NCI-H2029 (cell line): ENCODE results near the gene MX1.

ENCODE experiments used
- DNase-seq: peaks from one replicate; lab custom pipeline; 2025; lab: John Stamatoyannopoulos, UW

MX1 gene

GRCh38 chr21:41460578-41461527 is 34.8 kb downstream of the MX1 start:
- peak; percentile 37 for DNase-seq

GRCh38 chr21:41465176-41465781 is 39.2 kb downstream of the MX1 start:
- no peak for DNase-seq

GRCh38 chr21:41466024-41466820 is 40.2 kb downstream of the MX1 start:
- DNase-seq, result no peak

GRCh38 chr21:41470054-41470453 is 44.0 kb downstream of the MX1 start:
- no peak for DNase-seq

- DNase-seq, result no peak
These were observed 46.9 kb downstream of the MX1 start for GRCh38 chr21:41472753-41473548.

GRCh38 chr21:41475714-41476420 is 49.8 kb downstream of the MX1 start:
- DNase-seq, result no peak

GRCh38 chr21:41477641-41478318 is 51.7 kb downstream of the MX1 start:
- peak; percentile 45 for DNase-seq

- no peak for DNase-seq
These were observed 52.5 kb downstream of the MX1 start for GRCh38 chr21:41478319-41479177.

- DNase-seq, result no peak
These were observed 53.6 kb downstream of the MX1 start for GRCh38 chr21:41479686-41480085.

GRCh38 chr21:41480086-41480690 is 54.1 kb downstream of the MX1 start:
- no peak for DNase-seq

GRCh38 chr21:41481191-41481590 is 55.2 kb downstream of the MX1 start:
- no peak for DNase-seq

- DNase-seq, result peak; percentile 56
These were observed 56.3 kb downstream of the MX1 start for GRCh38 chr21:41482301-41482700.

- DNase-seq, result no peak
These were observed 56.9 kb downstream of the MX1 start for GRCh38 chr21:41482980-41483379.

- no peak for DNase-seq
These were observed 57.4 kb downstream of the MX1 start for GRCh38 chr21:41483415-41483814.

GRCh38 chr21:41483973-41484372 is 57.9 kb downstream of the MX1 start:
- no peak for DNase-seq

GRCh38 chr21:41487082-41487481 is 61.0 kb downstream of the MX1 start:
- no peak for DNase-seq

- no peak for DNase-seq
These were observed 62.0 kb downstream of the MX1 start for GRCh38 chr21:41488080-41488479.

GRCh38 chr21:41489329-41489728 is 63.3 kb downstream of the MX1 start:
- no peak for DNase-seq

- no peak for DNase-seq
These were observed 64.3 kb downstream of the MX1 start for GRCh38 chr21:41490330-41490729.
